Gastrocnemius medialis (tissue), 4 donors: Measurements from ENCODE around the gene CD7.

ENCODE experiments used
- POLR2A ChIP-seq, 2 donors: fragments of 450-650 bp; IDR thresholded peaks; one replicate each; pipeline ENCODE4 v1.6.1; 2017; ENCODE audit warnings: antibody characterized with exemption in 2 of 2, mild to moderate bottlenecking in 2 of 2, moderate library complexity in 2 of 2
- TF ChIP-seq, protein P1 (sequence below), 5 experiments: fragments of 450-650 bp in 3 of 5; fragments of 200-600 bp in 2 of 5; sonication (generic) in 2 of 5; IDR thresholded peaks in 4 of 5; conservative IDR thresholded peaks in 1 of 5; 1 replicate in 4 of 5; 2 replicates in 1 of 5; pipeline ENCODE4 v1.5.1; 2016 to 2019; ENCODE audit warnings: antibody characterized with exemption in 5 of 5, mild to moderate bottlenecking in 3 of 5, moderate library complexity in 3 of 5

- TF ChIP-seq POLR2A (IDR thresholded peaks at IDR 0.05), result no peak
- TF ChIP-seq, protein P1, sequence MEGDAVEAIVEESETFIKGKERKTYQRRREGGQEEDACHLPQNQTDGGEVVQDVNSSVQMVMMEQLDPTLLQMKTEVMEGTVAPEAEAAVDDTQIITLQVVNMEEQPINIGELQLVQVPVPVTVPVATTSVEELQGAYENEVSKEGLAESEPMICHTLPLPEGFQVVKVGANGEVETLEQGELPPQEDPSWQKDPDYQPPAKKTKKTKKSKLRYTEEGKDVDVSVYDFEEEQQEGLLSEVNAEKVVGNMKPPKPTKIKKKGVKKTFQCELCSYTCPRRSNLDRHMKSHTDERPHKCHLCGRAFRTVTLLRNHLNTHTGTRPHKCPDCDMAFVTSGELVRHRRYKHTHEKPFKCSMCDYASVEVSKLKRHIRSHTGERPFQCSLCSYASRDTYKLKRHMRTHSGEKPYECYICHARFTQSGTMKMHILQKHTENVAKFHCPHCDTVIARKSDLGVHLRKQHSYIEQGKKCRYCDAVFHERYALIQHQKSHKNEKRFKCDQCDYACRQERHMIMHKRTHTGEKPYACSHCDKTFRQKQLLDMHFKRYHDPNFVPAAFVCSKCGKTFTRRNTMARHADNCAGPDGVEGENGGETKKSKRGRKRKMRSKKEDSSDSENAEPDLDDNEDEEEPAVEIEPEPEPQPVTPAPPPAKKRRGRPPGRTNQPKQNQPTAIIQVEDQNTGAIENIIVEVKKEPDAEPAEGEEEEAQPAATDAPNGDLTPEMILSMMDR (IDR thresholded peaks at IDR 0.05 in 4 of 5, conservative IDR thresholded peaks at IDR 0.05 in 1 of 5), result no peak
Measured at GRCh38 chr17:82266142-82266541, 51.3 kb downstream of the CD7 start.
